Right kidney (tissue), 1 donor: ENCODE data around the gene CHMP1B.
A peak's percentile ranks its signal among the peaks of the same experiment; 100 is the strongest.
"Not testable (repeated sequence)": the region's sequence is repeated elsewhere in the genome, so short reads cannot be mapped to it uniquely, and the experiment has no call there.

Source experiments
- DNase-seq: peaks from one replicate; pipeline ENCODE4 v3.0.0-alpha.2; 2016

The CHMP1B gene

GRCh38 chr18:11834772-11835171 lies 16.4 kb upstream of the CHMP1B start:
- DNase-seq = no peak

- DNase-seq = no peak
Observed at GRCh38 chr18:11839556-11839955, 11.7 kb upstream of the CHMP1B start.

- no peak for DNase-seq
Observed at GRCh38 chr18:11840493-11840892, 10.7 kb upstream of the CHMP1B start.

DNA sequence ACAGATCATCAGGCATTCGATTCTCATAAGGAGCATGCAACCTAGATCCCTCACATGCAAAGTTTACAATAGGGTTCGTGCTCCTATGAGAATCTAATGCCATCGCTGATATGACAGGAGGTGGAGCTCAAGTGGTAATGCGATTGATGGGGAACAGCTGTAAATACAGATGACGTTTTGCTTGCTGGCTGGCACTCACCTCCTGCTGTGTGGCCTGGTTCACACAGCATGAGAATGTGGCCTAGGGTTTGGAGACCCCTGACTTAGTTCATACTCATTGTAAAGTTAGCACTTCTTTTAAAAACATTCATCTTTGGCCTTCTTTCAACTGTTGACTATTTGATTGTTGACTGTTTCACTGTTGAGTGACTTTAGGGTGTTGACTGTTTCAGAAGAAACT lies 8.7 kb upstream of the CHMP1B start:
- no peak for DNase-seq

GRCh38 chr18:11844436-11844835 lies 6.8 kb upstream of the CHMP1B start:
- DNase-seq = no peak

- no peak for DNase-seq
Observed at GRCh38 chr18:11845654-11846053, 5.6 kb upstream of the CHMP1B start.

DNA sequence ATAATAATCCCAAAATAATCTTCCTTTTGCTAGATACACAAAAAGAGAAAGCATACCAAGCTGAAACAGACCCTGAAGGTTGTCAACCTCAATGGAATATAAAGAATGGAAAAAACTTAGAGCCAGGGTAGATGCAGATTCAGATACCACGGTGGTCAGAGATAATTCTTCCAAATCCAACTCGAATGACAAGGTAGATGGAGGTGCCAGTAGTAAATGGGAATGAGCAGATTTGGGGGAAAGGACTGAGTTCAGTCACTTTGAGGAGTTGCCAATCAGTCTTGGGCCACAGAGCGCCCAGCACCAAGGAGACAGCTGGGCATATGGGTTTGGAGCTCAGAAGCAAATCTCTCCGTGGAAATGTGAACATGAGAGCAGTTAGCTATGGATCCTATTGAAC lies 3.4 kb upstream of the CHMP1B start:
- no peak for DNase-seq

DNA sequence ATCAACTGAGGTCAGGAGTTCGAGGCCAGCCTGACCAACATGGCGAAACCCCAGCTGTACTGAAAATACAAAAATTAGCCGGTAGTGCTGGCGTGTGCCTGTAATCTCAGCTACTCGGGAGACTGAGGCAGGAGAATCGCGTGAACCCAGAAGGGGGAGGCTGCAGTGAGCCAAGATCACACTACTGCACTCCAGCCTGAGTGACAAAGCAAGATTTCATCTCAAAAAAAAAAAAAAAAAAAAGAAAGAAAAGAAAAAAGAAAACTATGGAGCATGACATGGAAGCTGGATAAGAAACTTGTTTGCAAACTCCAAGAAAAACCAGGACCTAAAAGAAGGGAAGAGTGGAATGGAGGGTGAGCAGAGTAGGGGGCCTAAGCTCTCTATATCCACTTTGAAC lies 1.9 kb upstream of the CHMP1B start:
- DNase-seq = no peak

DNA sequence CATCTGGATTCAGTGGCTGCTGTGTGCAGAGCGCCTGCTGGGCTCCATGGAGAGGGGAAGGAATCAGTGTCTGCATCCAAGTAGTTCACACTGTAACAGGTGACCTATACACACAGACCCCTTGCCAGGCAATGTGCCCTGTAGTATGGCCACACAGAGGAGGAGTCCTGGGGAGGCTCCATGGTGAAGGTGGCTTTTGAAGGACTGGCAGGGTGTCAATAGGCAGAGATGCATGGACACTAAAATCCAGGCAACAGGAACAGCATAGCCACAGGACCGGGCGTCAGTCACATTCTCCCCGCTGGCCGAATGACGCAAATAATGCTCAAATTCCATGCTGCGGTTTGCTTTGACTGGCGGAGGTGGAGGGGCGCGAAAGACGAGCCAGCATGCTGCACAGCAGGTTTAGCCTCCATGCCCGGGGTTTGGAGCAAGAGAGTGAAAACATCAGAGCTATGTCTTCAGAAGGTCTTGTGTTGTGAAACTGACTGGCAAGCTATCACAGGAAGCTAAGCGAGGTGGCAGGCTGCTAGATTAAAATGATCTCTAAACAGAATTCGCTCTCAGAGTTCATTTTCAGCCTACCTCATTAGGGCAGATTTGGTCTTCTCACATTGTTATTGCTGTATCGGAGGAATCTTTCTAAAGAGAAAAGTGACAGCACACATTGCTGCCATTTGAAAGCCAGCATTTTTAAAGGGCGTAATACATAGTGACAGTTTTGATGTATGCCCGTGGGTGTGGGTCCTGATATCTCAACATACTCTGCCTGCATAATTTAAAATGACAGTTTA lies 1.2 kb upstream of the CHMP1B start:
- DNase-seq = peak; percentile 69

- DNase-seq = no peak
Observed at GRCh38 chr18:11850821-11851145, 430 bp upstream of the CHMP1B start.

DNA sequence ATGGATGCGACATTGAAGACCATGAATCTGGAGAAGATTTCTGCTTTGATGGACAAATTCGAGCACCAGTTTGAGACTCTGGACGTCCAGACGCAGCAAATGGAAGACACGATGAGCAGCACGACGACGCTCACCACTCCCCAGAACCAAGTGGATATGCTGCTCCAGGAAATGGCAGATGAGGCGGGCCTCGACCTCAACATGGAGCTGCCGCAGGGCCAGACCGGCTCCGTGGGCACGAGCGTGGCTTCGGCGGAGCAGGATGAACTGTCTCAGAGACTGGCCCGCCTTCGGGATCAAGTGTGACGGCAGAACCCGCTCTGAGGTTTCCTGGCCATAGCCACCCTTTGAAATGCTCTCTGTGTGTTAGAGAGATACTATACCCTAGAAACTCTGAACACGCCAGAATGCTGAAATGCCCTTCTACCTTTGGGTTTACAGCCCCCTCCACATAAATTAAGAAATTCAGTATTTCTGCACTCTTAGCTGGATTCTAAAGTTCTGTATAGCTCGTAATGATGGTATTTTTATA lies 659 bp downstream of the CHMP1B start:
- DNase-seq = no peak

DNA sequence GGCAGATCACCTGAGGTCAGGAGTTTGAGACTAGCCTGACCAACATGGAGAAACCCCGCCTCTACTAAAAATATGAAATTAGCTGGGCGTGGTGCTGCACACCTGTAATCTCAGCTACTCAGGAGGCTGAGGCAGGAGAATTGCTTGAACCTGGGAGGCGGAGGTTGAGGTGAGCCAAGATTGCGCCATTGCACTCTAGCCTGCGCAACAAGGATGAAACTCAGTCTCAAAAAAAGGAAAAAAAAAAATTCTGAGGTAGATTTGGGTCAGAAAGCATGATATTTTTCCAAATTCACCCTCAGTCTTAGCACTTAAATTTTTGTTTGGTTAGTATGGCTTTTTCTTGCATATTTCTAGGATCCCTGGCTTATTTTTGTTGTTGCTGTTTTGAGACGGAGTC lies 3.3 kb downstream of the CHMP1B start:
- DNase-seq = not testable (repeated sequence)

DNA sequence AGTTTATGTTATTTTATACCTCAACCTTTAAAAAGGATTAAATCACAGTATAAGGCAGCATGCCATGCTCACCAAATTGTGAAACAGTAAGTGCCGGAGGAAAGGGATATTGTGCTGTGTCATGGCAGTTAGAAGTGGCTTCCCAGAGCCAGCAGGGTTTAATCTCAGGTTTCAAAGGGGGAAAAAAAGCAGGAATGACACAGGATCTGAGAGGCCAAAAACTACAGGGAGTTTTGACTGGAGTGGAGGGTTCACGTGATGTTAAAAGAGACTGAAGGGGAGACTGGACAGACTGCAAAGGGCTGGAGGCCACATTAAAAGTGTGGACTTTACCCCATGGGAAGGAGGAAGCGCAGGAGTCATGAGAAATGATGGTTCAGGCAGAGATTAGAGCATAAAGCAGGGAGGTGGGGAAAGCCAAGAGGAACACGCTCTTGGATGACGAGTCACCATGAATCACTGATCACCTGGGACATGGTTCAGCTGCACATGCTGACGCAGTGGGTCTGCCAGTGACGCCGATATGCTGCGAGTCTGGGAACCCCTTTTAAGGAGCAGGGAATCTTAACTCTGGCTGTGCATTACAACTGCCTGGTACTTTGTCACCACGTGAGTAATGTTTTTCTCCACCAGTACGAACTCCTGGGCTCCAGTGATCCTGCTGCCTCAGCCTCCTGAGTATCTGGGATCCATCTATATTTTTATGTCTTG lies 6.1 kb downstream of the CHMP1B start:
- peak; percentile 50 for DNase-seq

- DNase-seq = no peak
Observed at GRCh38 chr18:11859282-11859830, 8.1 kb downstream of the CHMP1B start.

GRCh38 chr18:11859903-11860407 lies 8.7 kb downstream of the CHMP1B start:
- no peak for DNase-seq

- DNase-seq = no peak
Observed at GRCh38 chr18:11860594-11861450, 9.6 kb downstream of the CHMP1B start.

GRCh38 chr18:11861583-11862288 lies 10.5 kb downstream of the CHMP1B start:
- no peak for DNase-seq

DNA sequence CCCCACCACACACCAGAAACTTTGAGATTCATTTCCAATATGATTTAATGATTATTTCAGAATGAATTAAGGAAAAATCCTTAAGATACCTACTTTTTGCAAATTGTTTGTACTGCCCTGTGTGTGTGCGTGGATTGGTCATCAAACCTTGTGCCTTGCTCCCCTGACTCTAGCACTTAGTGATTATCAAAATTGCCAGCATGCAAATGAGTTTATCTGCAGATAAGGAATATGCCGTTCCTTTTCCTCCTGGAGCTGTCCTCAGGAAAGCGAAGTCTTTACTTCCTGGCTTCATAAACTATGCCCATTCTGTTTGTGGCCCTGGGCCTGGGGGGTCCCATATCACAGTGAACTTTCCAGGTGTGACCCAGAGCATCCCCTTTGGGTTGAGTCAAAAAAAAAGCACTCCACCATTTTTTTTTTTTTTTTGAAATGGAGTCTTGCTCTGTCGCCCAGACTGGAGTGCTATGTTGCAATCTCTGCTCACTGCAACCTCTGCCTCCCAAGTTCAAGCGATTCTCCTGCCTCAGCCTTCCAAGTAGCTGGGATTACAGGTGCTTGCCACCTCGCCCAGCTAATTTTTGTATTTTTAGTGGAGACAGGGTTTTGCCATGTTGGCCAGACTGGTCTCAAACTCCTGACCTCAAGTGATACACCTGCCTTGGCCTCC lies 11.4 kb downstream of the CHMP1B start:
- DNase-seq = no peak

- no peak for DNase-seq
Observed at GRCh38 chr18:11864471-11864870, 13.3 kb downstream of the CHMP1B start.

- DNase-seq = no peak
Observed at GRCh38 chr18:11865071-11865470, 13.9 kb downstream of the CHMP1B start.

GRCh38 chr18:11866329-11866728 lies 15.1 kb downstream of the CHMP1B start:
- no peak for DNase-seq
